Pancreas (tissue), 10 donors: ENCODE data around the gene MSI2. TPM values are rescaled to one million over a fixed set of nuclear protein-coding genes. Genes with fewer than 3 reads are reported as not detected.
A peak's percentile ranks its signal among the peaks of the same experiment; 100 is the strongest.

Experiments
- ATAC-seq, 4 donors: fragments of 200-7000 bp; cut with Tn5 transposase; one replicate each; pipeline versions ENCODE4 v1.8.0 to v1.9.1; 2020; ENCODE audit warnings: mild to moderate bottlenecking in 4 of 4, moderate library complexity in 4 of 4
- DNase-seq, 6 donors: peaks; one replicate each; pipeline ENCODE4 v3.0.0-alpha.2; 2020
- FAIRE-seq: peaks from 2 replicates; lab custom pipeline; 2012; peaks lifted over from hg19 to GRCh38; lab: Jason Lieb, UNC
- H3K27ac ChIP-seq, 4 donors: fragments of 200-600 bp; sonication (generic); 1 replicate in 3 of 4; 2 replicates in 1 of 4; pipeline versions ENCODE4 v1.5.0 to v1.8.0; 2020
- H3K27me3 ChIP-seq, 4 donors: fragments of 200-600 bp; one replicate each; pipeline ENCODE4 v1.8.0; 2021
- H3K36me3 ChIP-seq, 3 donors: fragments of 200-600 bp; sonication (generic) in 1 of 3; one replicate each; pipeline versions ENCODE4 v1.5.0 to v1.8.0; 2020 to 2021
- H3K4me1 ChIP-seq, 3 donors: fragments of 200-600 bp; one replicate each; pipeline ENCODE4 v1.8.0; 2021
- H3K4me3 ChIP-seq, 4 donors: fragments of 200-600 bp; sonication (generic) in 2 of 4; one replicate each; pipeline versions ENCODE4 v1.5.0 to v1.8.0; 2020 to 2021
- H3K9me3 ChIP-seq, 4 donors: fragments of 200-600 bp; one replicate each; pipeline ENCODE4 v1.8.0; 2021
- WGBS, 2 donors: extraction: QIAGEN DNeasy Blood & Tissue Kit; methylation state at CpG; one replicate each; pipeline ENCODE4 v1.1.7; 2013; 5-methylcytosine and 5-hydroxymethylcytosine counted together
- intact Hi-C, 3 donors: fragments of 100-400 bp; cut with DNase I; formaldehyde crosslinking; loops; one replicate each; pipeline versions ENCODE4 v1.11.1 to v1.14.2; 2022
- polyA plus RNA-seq, 2 donors: library from polyadenylated mRNA; stranded (reverse); fragments of 200-250 nt; gene quantifications; one replicate each; pipeline ENCODE4 v1.2.3, GENCODE V29; 2013
- total RNA-seq, 6 donors: library from RNA; stranded (reverse); fragmentation: NEBNext Ultra II Directional in 4 of 6; extraction: Animal tissue kit (Norgen Biotek cat#: 25700) in 4 of 6; gene quantifications; one replicate each; pipeline versions ENCODE4 v1.2.1 to v1.2.4, GENCODE V29; 2021 to 2023
- TF ChIP-seq, protein P1 (sequence below), 4 donors: fragments of 200-600 bp; sonication (generic) in 3 of 4; IDR thresholded peaks; one replicate each; pipeline versions ENCODE4 v1.5.0 to v1.8.0; 2021; ENCODE audit warnings: antibody characterized with exemption in 4 of 4
- donor health status: healthy with polysubstance abuse.
- donor health status: DM: no; HTN: no; CAD: no; lungs with moderate emphysema.
- donor health status: DM: no; HTN: no; CAD: no.
- donor health status: control.
- donor health status: control.
- donor health status: Bipolar disorder and iron deficiency.
- donor health status: DM: yes; HTN: yes; CAD: no.
- donor health status: DM: no; HTN: no; CAD: no.
- donor health status: DM: no; HTN: no; CAD: no.
- donor health status: DM: yes; HTN: yes; CAD: no.

Gene MSI2
- total and polyA plus RNA-seq, 8 donors: 10.4 to 48.9 (median 30.1) TPM

DNA sequence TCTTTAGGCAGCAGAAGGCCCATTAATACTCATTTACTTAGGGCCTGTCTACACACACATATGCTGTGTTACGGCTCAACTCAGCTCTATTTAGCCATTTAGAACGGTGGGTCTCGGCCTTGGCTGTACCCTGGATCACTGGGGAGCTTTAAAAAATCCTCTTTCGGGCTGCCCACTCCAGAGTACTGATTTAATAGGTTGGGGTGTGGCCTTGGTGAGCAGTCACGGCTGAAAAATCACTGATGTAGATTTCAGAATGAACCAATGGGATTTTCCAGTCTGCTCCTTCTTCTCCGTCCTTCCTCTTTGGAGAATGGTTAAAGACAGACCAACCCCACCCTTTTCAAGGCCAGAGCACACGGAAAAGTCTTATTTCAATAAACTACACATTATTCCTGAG, 265.3 kb downstream of the MSI2 start:
- DNase-seq: no peak
- intact Hi-C loops: no loop called here
- Histone ChIP-seq H3K27ac (no peak overlapping the region), H3K9me3 (no peaks in the 10 kb centered on the region), H3K4me1 (peaks cover 0 to 4% (median 0%) of the 10 kb centered on the region in 3 donors), H3K27me3 (no peaks in the 10 kb centered on the region), H3K4me3 (no peak overlapping the region), H3K36me3 (no peaks in the 10 kb centered on the region)
- no peak for FAIRE-seq
- no peak for ATAC-seq
- TF ChIP-seq, protein P1, sequence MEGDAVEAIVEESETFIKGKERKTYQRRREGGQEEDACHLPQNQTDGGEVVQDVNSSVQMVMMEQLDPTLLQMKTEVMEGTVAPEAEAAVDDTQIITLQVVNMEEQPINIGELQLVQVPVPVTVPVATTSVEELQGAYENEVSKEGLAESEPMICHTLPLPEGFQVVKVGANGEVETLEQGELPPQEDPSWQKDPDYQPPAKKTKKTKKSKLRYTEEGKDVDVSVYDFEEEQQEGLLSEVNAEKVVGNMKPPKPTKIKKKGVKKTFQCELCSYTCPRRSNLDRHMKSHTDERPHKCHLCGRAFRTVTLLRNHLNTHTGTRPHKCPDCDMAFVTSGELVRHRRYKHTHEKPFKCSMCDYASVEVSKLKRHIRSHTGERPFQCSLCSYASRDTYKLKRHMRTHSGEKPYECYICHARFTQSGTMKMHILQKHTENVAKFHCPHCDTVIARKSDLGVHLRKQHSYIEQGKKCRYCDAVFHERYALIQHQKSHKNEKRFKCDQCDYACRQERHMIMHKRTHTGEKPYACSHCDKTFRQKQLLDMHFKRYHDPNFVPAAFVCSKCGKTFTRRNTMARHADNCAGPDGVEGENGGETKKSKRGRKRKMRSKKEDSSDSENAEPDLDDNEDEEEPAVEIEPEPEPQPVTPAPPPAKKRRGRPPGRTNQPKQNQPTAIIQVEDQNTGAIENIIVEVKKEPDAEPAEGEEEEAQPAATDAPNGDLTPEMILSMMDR (IDR thresholded peaks at IDR 0.05): no peak
- WGBS, 2 donors: 91 to 96% methylated on average over 7 of the region's 7 CpGs

DNA sequence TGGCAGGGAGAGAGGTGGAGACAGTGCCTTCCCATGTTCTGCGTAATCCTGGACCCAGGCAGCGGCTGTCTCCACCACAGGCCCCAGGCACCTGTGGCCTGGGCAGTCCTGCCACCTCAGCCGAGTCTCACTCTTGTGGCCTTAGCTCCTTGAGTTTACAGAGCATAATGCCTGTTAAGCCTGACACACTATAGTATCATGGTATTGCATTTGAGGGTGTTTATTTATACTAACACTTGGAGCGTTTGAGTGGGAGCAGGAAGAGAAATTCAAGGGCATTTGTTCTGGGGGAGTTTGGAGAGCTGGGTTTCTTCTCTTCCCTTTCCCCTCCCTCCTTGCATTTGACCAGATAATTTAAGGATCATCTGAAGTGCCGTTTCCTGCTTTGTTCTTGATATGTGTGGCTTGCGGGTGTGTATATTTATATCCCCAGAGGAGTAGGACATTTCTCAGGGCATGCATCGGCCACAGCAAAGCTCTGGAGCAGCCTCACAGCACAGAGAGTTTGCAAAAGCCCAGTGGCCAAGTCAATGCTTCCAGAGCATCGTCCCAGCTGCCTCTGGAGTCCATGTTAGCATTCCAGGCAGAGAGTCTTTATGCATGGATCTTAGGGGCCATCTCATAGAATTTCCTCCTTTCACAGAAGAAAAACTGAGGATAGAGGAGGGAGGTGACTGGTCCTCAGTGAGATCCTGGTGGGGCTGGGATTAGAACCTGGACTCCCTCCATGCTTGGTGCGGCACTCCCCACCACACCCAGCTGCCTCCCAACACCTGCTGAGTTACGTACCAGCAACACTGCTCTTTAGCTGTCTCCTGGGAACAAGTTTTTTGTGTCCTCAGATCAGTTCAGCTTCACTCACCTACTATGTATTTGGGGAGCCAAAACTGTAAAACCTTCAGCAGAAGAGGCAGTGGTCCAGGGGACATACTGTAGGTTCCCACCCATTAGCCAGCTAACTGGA, 266.0 kb downstream of the MSI2 start:
- FAIRE-seq (no peak), ATAC-seq (no peak), DNase-seq (no peak)
- WGBS, 2 donors: 89 to 95% methylated on average over 10 of the region's 10 CpGs
- no peak overlapping the region for H3K4me3 ChIP-seq
- no peaks in the 10 kb centered on the region for H3K36me3 ChIP-seq
- H3K4me1 ChIP-seq: peaks cover 0 to 4% (median 0%) of the 10 kb centered on the region in 3 donors
- intact Hi-C loops: no loop called here
- TF ChIP-seq, protein P1 (IDR thresholded peaks at IDR 0.05): no peak
- no peak overlapping the region for H3K27ac ChIP-seq
- H3K27me3 ChIP-seq: no peaks in the 10 kb centered on the region
- no peaks in the 10 kb centered on the region for H3K9me3 ChIP-seq

DNA sequence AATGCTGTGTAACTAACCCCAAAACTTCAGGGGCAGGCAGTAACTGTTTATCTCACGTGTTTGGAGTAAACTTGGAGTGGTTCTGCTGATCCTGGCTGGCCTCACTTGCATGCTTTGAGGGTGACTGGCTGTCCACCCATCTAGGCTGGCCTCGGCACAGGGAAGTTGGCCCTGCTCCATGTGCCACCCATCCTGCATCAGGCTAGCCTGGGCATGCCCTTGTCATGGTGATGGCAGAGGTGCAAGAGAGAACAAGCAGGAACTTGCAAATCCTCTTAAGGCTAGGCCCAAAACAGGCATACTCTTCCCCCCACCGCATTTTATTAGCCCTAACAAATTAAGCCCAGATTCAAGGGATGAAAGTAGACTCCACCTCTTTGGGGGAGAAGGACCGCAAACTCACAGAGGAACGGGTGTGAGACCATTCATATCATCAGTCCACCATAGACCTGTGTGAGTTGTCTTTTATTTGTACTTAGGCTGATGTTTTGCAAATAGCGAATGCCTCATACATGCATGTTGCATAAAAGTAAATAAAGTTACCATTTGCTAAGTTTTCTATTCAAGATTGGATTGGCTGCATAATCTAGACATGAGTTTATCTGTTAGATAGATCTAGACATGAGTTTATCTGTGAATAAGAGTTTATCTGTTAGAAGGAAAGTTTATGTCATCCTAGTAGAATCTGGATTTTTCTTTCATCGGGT, 267.8 kb downstream of the MSI2 start:
- DNase-seq (peak in 4 of 6 donors; percentile 47 to 76 (median 51)), FAIRE-seq (no peak), ATAC-seq (peak; percentile 76 to 85 (median 82))
- Histone ChIP-seq H3K4me1 (no peaks in the 10 kb centered on the region), H3K9me3 (no peaks in the 10 kb centered on the region), H3K36me3 (no peaks in the 10 kb centered on the region), H3K4me3 (no peak overlapping the region), H3K27me3 (no peaks in the 10 kb centered on the region), H3K27ac (peak overlapping the region in 1 of 4 donors; percentile 33)
- 79 to 81% methylated on average over 7 of the region's 7 CpGs for WGBS, 2 donors
- intact Hi-C loops: no loop called here
- TF ChIP-seq, protein P1 (IDR thresholded peaks at IDR 0.05): no peak

DNA sequence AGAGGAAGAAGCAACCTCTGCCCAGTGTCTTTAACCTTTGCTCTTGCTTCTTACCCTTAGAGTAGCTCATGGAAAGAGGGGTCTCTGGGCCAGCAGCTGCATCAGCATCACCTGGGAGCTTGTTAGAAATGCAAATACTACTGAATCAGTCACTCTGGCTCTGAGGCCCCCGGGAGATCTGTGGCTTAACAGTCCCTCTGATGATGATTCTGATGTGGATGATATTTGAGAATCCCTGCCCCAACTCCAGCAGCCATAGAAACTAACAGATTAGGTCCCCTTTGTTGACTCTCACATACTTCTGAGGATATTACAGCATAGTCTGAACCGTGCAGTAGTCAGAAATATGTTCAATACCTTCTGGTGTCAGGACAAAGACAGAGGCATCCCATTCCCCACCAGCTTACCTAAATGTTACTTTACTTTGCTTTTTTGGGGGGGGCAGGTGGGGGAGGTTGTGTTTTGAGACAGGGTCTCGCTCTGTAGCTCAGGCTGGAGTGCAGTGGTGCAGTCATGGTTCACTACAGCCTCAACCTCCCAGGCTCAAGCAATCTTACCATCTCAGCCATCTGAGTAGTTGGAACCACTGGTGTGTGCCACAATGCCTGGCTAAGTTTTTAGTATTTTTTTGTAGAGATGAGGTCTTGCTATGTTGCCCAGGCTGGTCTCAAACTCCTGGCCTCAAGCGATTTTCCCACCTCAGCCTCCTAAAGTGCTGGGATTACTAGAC, 268.7 kb downstream of the MSI2 start:
- WGBS, 2 donors: 81 to 87% methylated on average over 4 of the region's 4 CpGs
- no peak for ATAC-seq
- intact Hi-C loops: no loop called here
- DNase-seq: no peak
- no peaks in the 10 kb centered on the region for H3K4me1 ChIP-seq
- no peak overlapping the region for H3K4me3 ChIP-seq
- no peaks in the 10 kb centered on the region for H3K27me3 ChIP-seq
- H3K27ac ChIP-seq: no peak overlapping the region
- FAIRE-seq: no peak
- TF ChIP-seq, protein P1 (IDR thresholded peaks at IDR 0.05): no peak
- H3K36me3 ChIP-seq: no peaks in the 10 kb centered on the region
- H3K9me3 ChIP-seq: no peaks in the 10 kb centered on the region
